Measurements from ENCODE around the gene VIL1. TPM values are rescaled to one million over a fixed set of nuclear protein-coding genes. Genes with fewer than 3 reads are reported as not detected.

VIL1 gene
- total RNA-seq, 1 donor from 2014 or later: 0.29 TPM

GRCh38 chr2:218384975-218385374, 33.9 kb upstream of the VIL1 start:
- no peak for DNase-seq (ENCODE audit: low spot score in 2 of 2, unreplicated experiment in 2 of 2)
- peaks cover 10% of the 10 kb centered on the region for H3K27me3 Mint-ChIP-seq (ENCODE audit: low read depth)
- no peaks in the 10 kb centered on the region for H3K9me3 Mint-ChIP-seq
- H3K4me1 Mint-ChIP-seq: peaks cover 5% of the 10 kb centered on the region
- H3K36me3 Mint-ChIP-seq: no peaks in the 10 kb centered on the region
- no peak for TF ChIP-seq CTCF (IDR thresholded peaks at IDR 0.05; ENCODE audit: unreplicated experiment)
- H3K4me3 Mint-ChIP-seq: no peak overlapping the region
- no peak overlapping the region for H3K27ac Mint-ChIP-seq

- no peak for TF ChIP-seq CTCF (IDR thresholded peaks at IDR 0.05; ENCODE audit: unreplicated experiment)
- Mint-ChIP-seq H3K36me3 (no peaks in the 10 kb centered on the region), H3K27me3 (ENCODE audit: low read depth) (peaks cover 7% of the 10 kb centered on the region), H3K4me1 (peaks cover 5% of the 10 kb centered on the region), H3K9me3 (no peaks in the 10 kb centered on the region), H3K27ac (peak overlapping the region; percentile 93), H3K4me3 (peak overlapping the region; percentile 62)
- DNase-seq (ENCODE audit: low spot score in 2 of 2, unreplicated experiment in 2 of 2): no peak
Measured at GRCh38 chr2:218386505-218387368, 32.2 kb upstream of the VIL1 start.

DNA sequence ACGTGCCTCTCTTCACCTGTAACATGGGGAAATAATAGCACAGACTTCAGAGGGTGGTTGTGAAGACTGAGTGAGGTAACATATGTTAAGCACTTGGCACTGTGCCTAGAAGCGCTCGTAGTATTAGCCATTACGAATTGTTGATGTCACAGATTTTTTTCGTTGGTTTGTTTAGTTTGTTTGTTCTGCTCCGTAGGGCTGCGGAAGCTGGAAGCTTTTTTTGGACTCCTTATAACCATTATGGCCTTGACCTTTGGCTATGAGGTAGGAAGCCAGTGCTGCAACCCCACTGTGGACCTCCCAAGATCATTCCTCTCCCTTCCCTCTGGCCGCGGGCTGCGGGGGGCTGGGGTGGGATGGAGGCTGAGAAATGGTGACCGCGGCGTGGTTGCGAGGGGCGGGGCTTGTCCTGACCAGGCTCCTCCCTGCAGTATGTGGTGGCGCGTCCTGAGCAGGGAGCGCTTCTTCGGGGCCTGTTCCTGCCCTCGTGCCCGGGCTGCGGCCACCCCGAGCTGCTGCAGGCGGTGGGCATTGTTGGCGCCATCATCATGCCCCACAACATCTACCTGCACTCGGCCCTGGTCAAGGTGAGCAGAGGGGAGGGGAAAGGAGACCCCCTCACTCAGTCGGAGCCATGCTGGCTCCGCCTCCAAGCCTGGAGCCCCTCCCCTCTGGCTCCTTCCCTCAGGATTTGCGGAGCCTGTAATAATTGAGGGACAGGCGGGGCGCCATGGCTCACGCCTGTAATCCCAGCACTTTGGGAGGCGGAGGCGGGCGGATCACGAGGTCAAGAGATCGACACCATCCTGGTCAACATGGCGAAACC, 31.3 kb upstream of the VIL1 start:
- H3K27ac Mint-ChIP-seq: peak overlapping the region; percentile 93

DNA sequence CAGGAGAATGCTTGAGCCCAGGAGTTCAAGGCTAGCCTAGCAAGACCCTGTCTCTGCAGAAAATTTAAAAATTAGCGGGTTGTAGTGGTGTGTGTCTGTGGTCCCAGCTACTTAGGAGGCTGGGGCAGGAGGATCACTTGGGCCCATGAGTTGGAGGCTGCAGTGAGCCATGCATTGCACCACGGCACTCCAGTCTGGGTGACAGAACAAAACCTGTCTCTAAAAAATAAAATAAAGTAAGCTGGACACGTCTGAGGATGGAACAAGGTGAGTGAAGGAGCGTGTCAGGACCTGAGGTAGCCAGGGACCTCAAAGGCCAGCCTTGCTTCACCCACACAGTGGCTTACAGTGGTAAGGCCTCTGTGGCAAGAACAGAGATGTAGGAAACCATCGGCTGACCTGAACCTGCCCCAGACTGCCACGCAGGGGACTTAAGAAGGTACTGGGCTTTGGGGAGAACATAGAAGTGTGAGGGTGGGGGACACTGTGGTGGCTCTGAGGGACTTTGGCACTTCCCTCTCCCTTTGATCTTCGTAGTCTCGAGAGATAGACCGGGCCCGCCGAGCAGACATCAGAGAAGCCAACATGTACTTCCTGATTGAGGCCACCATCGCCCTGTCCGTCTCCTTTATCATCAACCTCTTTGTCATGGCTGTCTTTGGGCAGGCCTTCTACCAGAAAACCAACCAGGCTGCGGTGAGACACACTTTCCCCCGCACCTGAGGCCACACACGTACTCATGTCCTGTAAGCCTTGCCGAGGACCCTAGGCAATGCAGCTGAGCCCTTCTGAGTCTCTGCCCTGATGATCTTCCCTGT, 29.4 kb upstream of the VIL1 start:
- H3K27ac Mint-ChIP-seq: no peak overlapping the region
- DNase-seq (ENCODE audit: low spot score in 2 of 2, unreplicated experiment in 2 of 2): no peak
- H3K36me3 Mint-ChIP-seq: no peaks in the 10 kb centered on the region
- no peak for TF ChIP-seq CTCF (IDR thresholded peaks at IDR 0.05; ENCODE audit: unreplicated experiment)
- H3K27me3 Mint-ChIP-seq (ENCODE audit: low read depth): peaks cover 5% of the 10 kb centered on the region
- H3K9me3 Mint-ChIP-seq: no peaks in the 10 kb centered on the region
- peaks cover 5% of the 10 kb centered on the region for H3K4me1 Mint-ChIP-seq
- no peak overlapping the region for H3K4me3 Mint-ChIP-seq

More for the DNA sequence above, 31.3 kb upstream of the VIL1 start:
- Mint-ChIP-seq H3K4me3 (peak overlapping the region; percentile 62), H3K36me3 (no peaks in the 10 kb centered on the region), H3K9me3 (no peaks in the 10 kb centered on the region), H3K27me3 (ENCODE audit: low read depth) (peaks cover 7% of the 10 kb centered on the region), H3K4me1 (peaks cover 5% of the 10 kb centered on the region)
- peak in 1 of 2 experiments; percentile 71 for DNase-seq (ENCODE audit: low spot score in 2 of 2, unreplicated experiment in 2 of 2)
- no peak for TF ChIP-seq CTCF (IDR thresholded peaks at IDR 0.05; ENCODE audit: unreplicated experiment)

GRCh38 chr2:218391202-218391601, 27.7 kb upstream of the VIL1 start:
- Mint-ChIP-seq H3K9me3 (no peaks in the 10 kb centered on the region), H3K4me1 (peaks cover 11% of the 10 kb centered on the region), H3K4me3 (no peak overlapping the region), H3K36me3 (no peaks in the 10 kb centered on the region), H3K27me3 (ENCODE audit: low read depth) (peaks cover 5% of the 10 kb centered on the region), H3K27ac (no peak overlapping the region)
- DNase-seq (ENCODE audit: low spot score in 2 of 2, unreplicated experiment in 2 of 2): no peak
- no peak for TF ChIP-seq CTCF (IDR thresholded peaks at IDR 0.05; ENCODE audit: unreplicated experiment)
